MM.1S (cell line): ENCODE data around the gene USP33.

Experiments used
- EZH2 ChIP-seq: fragments of 300-600 bp; sonication (generic); optimal IDR thresholded peaks from 2 replicates; pipeline ENCODE3; 2017; ENCODE audit warnings: low read depth, mild to moderate bottlenecking, antibody characterized with exemption, low read length, mixed read lengths
- EZH2phosphoT487 ChIP-seq: fragments of 300-600 bp; sonication (generic); IDR thresholded peaks from 2 replicates; pipeline ENCODE4 v1.6.1; 2018; ENCODE audit warnings: antibody characterized with exemption, low read length
- TF ChIP-seq, protein P1 (sequence below): fragments of 300-600 bp; sonication (generic); IDR thresholded peaks from 2 replicates; pipeline ENCODE4 v1.5.1; 2016; ENCODE audit warnings: antibody characterized with exemption, low read length, mixed read lengths

DNA sequence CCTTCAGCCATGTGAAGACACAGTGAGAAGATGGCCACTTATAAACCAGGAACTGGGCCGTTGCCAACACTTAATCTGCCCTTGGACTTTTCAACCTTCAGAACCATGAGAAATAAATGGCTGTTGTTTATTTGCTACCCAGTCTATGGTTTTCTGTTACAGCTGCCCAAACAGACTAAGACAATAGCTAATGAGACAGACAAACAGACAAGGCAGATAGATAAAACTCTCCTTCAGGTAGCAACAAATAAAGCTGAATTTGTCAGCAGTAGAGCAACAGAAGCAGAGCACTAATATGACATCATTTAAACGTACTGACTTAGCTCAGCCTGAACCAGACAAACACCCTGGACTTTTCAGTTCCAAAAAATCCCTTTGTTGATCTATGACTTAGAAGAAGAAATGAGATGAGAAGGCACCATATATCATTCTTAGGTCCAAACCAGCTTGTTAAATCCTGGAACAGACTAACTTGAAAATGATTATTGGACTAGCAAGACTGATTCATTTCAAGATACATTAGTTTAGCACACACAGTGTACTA, 104.1 kb downstream of the USP33 start:
- TF ChIP-seq, protein P1, sequence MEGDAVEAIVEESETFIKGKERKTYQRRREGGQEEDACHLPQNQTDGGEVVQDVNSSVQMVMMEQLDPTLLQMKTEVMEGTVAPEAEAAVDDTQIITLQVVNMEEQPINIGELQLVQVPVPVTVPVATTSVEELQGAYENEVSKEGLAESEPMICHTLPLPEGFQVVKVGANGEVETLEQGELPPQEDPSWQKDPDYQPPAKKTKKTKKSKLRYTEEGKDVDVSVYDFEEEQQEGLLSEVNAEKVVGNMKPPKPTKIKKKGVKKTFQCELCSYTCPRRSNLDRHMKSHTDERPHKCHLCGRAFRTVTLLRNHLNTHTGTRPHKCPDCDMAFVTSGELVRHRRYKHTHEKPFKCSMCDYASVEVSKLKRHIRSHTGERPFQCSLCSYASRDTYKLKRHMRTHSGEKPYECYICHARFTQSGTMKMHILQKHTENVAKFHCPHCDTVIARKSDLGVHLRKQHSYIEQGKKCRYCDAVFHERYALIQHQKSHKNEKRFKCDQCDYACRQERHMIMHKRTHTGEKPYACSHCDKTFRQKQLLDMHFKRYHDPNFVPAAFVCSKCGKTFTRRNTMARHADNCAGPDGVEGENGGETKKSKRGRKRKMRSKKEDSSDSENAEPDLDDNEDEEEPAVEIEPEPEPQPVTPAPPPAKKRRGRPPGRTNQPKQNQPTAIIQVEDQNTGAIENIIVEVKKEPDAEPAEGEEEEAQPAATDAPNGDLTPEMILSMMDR = no peak
- TF ChIP-seq EZH2 = no peak
- no peak for TF ChIP-seq EZH2phosphoT487
